Mucosa of descending colon (tissue), 3 donors: ENCODE data around the gene DUSP7. TPM values are rescaled to one million over a fixed set of nuclear protein-coding genes. Genes with fewer than 3 reads are reported as not detected.

Source experiments
- ATAC-seq: fragments of 200-7000 bp; cut with Tn5 transposase; one replicate; pipeline ENCODE4 v1.9.1; 2020; ENCODE audit warnings: mild to moderate bottlenecking, moderate library complexity
- DNase-seq, 3 donors: peaks; one replicate each; pipeline ENCODE4 v3.0.0-alpha.2; 2020
- H3K36me3 ChIP-seq: fragments of 200-600 bp; one replicate; pipeline ENCODE4 v1.8.0; 2021; ENCODE audit warnings: low read depth, mild to moderate bottlenecking
- H3K4me1 ChIP-seq: fragments of 200-600 bp; one replicate; pipeline ENCODE4 v1.8.0; 2021; ENCODE audit warnings: low read depth, mild to moderate bottlenecking
- H3K4me3 ChIP-seq: fragments of 200-600 bp; one replicate; pipeline ENCODE4 v1.8.0; 2021; ENCODE audit warnings: mild to moderate bottlenecking
- H3K9me3 ChIP-seq: fragments of 200-600 bp; one replicate; pipeline ENCODE4 v1.8.0; 2021; ENCODE audit warnings: mild to moderate bottlenecking
- CTCF ChIP-seq: fragments of 200-600 bp; IDR thresholded peaks from one replicate; pipeline ENCODE4 v1.8.0; 2022; ENCODE audit warnings: antibody characterized with exemption, mild to moderate bottlenecking
- intact Hi-C, 2 donors: fragments of 100-400 bp; cut with DNase I in 1 of 2; cut with micrococcal nuclease in 1 of 2; formaldehyde crosslinking; loops; one replicate each; pipeline versions ENCODE4 v1.11.0 to v1.11.1; 2022; cut with DNase I, micrococcal nuclease
- total RNA-seq, 3 donors: library from RNA; stranded (reverse); fragmentation: NEBNext Ultra II Directional in 2 of 3; extraction: Animal tissue kit (Norgen Biotek cat#: 25700) in 2 of 3; gene quantifications; one replicate each; pipeline versions ENCODE4 v1.2.1 to v1.2.4, GENCODE V29; 2021 to 2023
- donor health status: DM: no; HTN: no; CAD: no; lungs with moderate emphysema.
- donor health status: DM: no; HTN: no; CAD: no.
- donor health status: DM: no; HTN: yes; CAD: no.

DUSP7 gene
- total RNA-seq, 3 donors from 2014 or later: 6.9 to 12.3 (median 8.0) TPM

GRCh38 chr3:52025453-52025852, 30.9 kb downstream of the DUSP7 start:
- TF ChIP-seq CTCF: no peak
- H3K36me3 ChIP-seq: no peaks in the 10 kb centered on the region
- H3K4me1 ChIP-seq: no peaks in the 10 kb centered on the region
- H3K4me3 ChIP-seq: no peak overlapping the region
- ATAC-seq: no peak
- intact Hi-C loops: no loop called here
- DNase-seq: no peak
- no peaks in the 10 kb centered on the region for H3K9me3 ChIP-seq

DNA sequence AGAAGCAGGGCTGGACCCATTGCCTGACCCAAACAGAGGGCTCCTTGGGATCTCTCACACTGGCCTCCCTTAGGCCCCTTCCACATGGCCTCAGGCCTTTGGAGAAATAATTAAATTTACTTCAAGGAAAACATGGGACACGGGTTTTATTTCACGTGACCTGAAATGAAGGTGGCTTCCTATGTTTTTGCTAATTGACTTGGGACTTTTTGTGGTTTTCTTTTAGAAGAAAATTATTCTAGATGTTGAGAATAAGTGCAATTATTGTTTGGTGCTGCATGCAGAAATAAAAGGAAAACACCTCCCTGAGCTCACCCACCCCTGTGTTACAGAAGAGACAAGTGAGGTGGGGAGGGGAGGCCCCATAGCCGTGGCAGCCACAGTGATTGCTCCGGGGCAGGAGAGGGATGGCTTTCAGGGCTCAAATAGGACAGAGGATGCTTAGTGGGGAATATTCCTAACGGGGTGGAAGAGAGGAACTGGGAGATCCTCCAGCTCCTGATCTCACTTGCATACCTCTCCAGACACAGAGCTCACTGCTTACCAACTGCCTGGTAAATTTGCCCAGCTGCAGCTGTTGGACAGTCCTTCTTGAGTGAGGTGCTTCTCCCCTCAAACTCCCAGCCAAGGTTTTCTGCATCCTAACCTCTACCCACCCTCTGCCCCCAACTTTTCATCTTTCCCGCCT, 31.5 kb downstream of the DUSP7 start:
- no peak for DNase-seq
- Histone ChIP-seq H3K4me3 (no peak overlapping the region), H3K9me3 (no peaks in the 10 kb centered on the region), H3K36me3 (no peaks in the 10 kb centered on the region), H3K4me1 (no peaks in the 10 kb centered on the region)
- no peak for TF ChIP-seq CTCF
- intact Hi-C loops: no loop called here
- ATAC-seq: no peak

GRCh38 chr3:52023860-52024764, 32.3 kb downstream of the DUSP7 start:
- no peaks in the 10 kb centered on the region for H3K36me3 ChIP-seq
- H3K4me1 ChIP-seq: no peaks in the 10 kb centered on the region
- no peak overlapping the region for H3K4me3 ChIP-seq
- no peaks in the 10 kb centered on the region for H3K9me3 ChIP-seq
- intact Hi-C loops: no loop called here
- no peak for ATAC-seq
- no peak for TF ChIP-seq CTCF
- DNase-seq: no peak

DNA sequence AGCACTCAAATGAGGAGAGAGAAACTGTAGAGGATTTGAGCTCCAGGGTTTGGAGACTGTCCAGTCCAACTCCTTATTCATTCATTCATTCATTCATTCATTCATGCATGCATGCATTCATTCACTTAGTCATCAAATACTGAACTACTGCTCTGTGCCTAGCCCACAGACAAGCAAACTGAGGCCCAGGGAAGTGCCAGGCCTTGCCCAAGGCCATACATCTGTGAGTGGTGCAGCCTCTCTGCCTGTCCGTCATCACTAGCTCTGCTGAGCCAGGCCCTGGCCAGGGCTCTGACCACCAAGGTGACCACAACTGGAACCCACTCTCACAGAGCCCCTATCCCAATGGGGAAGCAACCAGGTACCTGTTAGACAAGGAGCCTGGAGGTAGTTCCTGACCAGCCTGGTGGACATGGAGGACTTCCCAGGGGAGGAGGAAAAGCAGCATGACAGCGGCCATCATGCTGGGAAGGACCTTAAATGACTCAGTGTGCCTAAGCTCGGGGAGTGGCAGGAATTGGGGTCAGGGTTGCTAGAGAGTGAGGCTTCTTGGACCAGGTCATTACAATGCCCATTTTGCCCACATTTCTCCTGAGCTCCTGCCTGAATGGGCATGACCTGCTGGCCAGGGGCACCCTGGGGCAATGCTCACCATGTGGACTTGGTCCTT, 33.1 kb downstream of the DUSP7 start:
- ATAC-seq (no peak), DNase-seq (no peak)
- H3K4me1 ChIP-seq: no peaks in the 10 kb centered on the region
- H3K9me3 ChIP-seq: no peaks in the 10 kb centered on the region
- no peak for TF ChIP-seq CTCF
- H3K36me3 ChIP-seq: no peaks in the 10 kb centered on the region
- H3K4me3 ChIP-seq: no peak overlapping the region
- intact Hi-C loops: no loop called here

- ATAC-seq: no peak
- DNase-seq: no peak
- no peak for TF ChIP-seq CTCF
- Histone ChIP-seq H3K36me3 (no peaks in the 10 kb centered on the region), H3K9me3 (no peaks in the 10 kb centered on the region), H3K4me1 (no peaks in the 10 kb centered on the region), H3K4me3 (no peak overlapping the region)
- intact Hi-C loops: no loop called here
Measured at GRCh38 chr3:52022323-52023100, 33.9 kb downstream of the DUSP7 start.
